HG02610 (cell line): ENCODE results near the gene RCN2.
A peak's percentile ranks its signal among the peaks of the same experiment; 100 is the strongest.

Source experiments
- ATAC-seq: cut with Tn5 transposase; IDR thresholded peaks from one replicate; pipeline ENCODE4 v1.9.1; 2021; ENCODE audit warnings: mild to moderate bottlenecking, moderate library complexity; ENCODE audit not compliant: unreplicated experiment

Gene RCN2

DNA sequence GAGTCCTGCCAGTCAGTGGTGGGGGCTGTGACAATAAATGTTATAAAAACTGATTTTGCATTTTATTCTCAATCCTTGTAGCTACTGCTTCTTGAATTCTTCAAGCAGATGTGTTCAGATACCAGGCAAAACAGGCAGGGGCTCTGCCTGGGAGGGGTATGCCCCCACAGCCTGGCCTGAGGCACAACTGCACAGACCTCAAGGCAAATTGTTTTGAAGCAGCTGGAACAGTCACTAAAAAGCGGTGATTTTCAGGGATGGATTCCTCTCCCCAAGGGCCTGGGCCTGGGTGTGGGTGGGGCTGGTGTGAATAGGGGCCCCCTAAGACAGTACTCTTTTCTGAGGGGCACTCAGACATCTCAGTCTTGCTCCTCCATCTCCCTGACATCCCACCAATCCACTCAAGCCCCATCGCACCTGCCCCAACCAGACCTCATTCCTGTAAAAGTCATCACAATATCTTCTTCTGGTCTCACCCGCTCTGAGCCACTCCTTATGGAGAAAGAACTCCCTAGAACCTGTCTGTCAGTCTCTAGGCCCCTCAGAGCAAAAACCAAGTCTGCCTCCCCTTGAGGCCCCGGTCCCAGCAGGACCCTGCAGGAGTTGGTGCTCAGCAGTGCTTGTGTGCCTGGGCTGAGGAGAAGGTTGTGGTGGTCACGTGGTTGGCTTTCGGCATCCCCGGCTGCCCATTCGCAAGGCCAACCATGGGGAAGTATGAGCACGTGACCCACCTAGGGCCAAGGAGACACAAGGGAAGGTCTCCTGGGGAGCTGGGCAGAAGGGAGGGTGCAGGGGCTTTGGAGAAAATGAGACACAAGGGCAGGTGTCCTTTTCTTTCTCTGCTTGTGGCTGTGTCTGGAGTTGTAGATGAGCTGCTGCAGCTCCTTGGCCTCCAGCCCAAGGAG, 60.4 kb downstream of the RCN2 start:
- ATAC-seq, result no peak

DNA sequence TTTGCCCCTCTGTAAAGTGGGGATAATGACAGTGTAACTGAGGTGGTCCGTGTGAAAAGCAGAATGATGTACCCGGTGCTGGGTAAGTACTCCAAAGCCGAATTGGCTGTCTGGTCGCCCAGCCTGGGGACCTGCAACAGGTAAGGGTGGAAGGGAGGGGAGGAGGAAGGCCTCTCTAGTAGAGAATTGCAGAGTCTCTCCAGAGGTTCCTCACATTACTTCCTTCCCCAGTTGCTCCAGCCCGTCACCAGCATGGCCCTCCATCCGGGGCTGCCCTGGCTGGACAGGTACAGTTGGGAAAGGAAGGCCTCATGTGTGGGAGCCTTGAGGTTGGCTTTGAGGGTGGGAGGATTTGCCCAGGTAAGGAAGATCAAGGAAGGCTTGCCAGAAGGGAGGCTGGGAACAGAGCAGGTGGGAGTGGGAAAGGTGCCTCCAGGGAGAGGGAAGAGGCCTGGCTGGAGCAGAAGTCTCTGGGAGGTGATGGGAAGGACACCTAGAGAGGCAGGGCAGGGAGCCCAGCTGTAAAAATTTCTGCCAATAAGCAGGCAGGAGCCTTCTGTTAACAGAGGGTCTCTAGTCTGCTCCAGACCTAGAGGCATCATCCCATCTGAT, 61.7 kb downstream of the RCN2 start:
- no peak for ATAC-seq

DNA sequence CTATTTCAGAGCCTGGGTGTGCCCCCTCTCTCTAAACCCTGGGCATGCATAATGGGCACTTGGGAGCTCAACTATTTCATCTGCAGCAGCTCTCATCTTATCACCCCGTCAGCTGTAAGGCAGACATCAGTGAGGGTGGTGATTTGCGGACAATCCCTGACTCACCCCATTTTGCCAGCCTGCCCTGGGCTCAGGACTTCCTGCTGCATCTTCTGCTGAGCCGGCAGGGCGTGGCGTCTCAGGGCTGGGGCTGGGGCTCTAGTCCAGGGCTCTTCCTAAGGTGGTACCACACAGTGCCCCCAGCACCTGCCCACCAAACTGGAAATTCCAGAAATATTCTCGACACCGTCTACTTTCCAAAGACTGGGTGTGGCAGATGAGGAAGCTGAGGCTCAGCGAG, 62.5 kb downstream of the RCN2 start:
- ATAC-seq, result no peak

DNA sequence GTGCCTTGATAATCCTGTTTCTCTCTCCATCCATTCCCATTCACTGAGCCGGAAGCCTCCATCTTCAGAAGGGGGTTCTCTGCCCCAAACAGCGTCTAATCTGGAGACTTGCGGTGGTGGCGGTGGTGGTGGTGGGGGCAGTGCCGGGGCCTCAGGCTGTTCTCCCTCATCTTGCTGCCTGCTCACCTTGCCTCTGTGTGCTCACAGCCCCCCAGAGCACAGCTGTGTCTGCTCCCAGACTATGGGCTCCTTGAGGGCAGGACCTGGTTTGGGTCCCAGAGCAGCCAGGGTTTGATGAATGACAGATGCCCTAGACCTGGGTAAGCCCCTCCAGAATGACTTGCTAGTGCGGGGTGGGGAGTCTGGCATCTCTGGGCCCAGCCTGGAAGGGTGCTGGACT, 62.9 kb downstream of the RCN2 start:
- ATAC-seq, result no peak

DNA sequence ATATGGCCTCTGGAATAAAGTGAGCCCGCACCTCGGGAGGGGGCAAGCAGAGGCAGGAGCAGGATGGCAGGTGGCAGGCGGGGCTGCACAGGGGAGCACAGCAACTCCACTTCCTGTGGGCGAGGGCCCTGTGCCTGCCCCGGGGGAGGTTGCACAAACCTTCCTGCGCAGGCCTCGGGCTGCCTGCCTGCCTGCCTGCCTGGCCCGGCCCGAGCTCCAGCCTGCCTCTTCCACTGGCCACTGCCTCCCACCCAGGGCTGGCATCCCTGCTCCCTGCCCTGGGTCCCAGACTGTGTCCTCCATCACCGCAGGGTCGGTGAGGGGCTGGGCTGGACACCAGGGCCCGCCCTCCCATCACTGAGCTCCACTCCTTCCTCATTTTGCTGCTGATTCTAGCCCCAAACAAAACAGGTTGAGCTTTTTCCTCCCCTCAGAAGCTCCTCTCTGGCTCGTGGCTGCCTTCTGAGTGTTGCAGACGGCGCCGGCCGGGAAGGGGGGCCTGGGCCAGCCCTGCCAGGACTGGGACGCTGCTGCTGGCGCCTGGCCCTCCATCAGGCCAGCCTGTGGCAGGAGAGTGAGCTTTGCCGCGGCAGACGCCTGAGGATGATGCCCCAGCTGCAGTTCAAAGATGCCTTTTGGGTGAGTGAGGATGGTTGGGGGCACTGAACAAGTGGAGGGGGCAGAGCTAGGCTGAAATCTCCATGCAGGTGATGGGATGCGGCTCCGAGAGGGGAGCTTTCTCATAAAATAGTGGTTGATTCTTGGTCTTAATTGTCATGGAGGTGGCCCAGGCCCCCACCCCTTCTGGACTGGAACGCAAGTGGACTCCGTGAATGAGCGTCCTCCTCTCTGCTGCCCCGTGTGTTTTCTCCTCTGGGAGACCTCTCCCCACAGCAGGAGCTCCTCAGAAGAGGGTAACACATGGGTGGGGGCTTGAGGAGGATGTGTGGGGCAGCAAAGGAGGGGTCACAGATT, 63.7 kb downstream of the RCN2 start, which contains the start of gene PSTPIP1:
Gene PSTPIP1, plus strand, starts transcription at position 156 of the 975 bp plus-strand sequence. Its CDS starts 448 bp downstream, at position 604.
- peak; percentile 63 for ATAC-seq

DNA sequence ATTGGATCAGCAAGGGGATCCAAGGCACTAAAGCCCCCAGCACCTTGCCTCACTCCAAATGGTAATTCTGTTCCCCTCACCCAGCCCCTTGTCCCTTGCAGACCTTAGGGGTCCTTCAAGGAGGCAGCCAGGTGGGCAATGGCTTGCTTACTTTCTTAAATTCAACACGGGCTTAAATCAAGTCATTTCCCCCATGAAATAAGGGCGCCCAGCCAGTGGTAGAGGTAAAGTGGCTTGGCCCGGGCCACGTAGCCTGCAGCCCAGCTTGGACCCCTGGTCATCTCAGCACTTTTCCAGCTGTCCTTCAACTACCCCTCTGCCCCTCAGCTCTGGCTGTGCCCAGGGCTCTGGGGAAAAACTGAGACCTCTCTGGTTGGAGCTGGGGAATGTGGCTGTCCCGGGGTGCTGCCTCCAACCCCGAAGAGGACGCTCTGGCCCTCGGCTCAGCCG, 64.6 kb downstream of the RCN2 start:
- no peak for ATAC-seq

DNA sequence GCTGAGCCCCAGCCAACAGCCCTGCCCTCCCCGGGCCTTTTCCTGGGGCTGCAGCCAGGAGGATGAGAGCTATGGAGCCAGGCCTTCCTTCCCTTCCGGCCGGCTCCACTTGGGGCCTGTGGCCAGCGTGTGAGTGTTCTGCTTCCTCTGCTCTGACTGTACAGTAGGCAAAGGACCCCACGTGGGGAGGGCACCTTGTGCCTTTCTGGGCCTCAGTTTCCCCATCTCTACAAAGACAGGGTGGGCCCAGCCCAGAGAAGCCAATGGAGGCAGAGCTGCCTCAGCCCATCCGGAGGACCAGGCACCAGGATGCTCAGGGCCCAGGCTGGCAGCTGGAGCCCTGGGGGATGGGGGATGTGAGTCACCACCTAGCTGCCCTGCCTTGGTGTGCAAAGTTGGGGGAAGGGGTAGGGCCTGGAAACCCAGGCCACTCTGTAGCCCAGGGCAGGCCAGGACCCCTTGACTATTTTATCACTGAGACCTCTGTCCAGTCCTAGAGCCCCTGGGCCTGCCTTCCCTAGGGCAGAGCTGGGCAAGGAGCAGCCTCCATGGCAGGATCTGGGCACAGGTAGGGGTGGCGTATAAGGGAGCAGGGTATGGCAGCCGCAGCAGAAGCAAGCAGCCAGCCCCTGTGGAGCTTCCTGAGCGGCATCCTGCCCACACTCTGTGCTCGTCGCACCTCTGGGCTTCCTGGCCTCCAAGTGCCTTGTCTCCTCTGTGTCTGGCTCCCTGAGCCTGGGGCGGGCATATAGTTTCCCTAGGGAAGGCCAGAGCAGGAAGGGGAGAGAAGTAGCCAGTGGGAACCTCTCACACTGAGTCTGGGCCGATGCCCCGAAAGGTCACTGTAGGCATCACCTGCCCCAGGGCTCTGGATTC, 65.2 kb downstream of the RCN2 start:
- no peak for ATAC-seq

DNA sequence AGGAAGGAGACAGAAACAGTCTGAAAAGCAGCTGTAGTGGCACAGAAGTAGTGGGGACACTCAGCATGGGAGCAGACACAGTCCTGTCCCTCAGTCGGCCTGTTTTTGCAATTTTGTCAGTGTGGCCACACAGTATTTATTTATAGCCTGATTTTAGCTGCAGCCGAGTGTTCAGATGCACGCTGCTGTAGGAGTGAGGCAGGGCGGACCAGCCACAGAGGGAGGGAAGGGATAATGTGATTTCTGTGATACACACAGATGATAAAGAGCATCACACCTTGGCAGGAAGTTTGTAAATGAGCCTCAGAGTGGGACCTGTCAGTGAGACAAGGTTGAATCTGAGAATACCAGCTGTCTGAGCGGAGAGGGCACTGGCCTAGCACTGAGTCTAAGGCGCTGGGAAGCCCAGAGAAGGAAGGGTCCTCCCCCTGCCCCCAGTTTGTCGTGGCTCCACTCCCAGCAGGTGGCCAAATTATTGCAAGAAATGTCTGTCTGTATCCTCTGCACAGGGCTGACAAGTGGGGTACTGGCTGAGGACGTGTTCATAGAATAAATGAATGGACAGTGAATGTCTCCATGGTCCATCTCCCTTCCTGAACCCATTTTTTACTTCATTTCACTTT, 67.2 kb downstream of the RCN2 start:
- no peak for ATAC-seq

DNA sequence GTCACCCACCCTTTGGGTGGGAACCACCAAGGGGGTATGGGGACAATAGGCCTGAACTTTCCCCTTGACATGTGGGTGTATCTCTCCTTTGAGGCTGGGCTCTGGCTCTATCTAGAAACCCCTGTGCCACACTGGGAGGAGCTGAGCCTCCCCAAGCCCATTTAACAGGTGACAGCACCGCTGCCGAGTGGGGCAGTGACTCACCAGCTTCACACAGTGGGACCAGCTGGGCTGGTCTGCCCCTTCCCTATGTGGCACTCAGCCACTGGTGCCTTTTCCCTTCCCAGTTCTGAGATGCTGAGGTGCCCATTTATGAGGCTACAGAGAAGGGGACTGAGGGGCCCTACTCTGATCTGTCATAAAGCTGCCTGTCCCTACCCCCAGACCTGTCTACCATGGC, 68.4 kb downstream of the RCN2 start:
- no peak for ATAC-seq

DNA sequence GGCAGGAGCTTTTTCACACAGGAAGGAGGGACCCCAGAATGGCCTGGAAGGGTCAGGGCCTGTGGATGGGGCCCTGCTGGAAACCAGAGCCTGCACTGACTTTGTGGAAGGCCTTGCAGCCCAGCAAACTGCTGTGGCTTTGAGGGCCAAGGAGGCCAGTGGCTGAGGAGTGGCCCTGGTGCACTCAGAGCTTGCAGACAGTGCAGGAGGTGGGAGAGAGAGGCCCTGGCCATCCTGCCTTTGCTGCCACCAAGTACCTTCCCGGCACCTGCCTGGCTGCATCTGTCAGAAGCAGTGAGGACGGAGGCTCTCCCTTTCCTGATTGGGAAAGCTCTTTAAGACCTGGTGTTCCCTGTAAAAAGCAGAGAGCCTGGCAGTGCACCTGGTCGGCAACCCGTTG, 69.8 kb downstream of the RCN2 start:
- ATAC-seq, result no peak

DNA sequence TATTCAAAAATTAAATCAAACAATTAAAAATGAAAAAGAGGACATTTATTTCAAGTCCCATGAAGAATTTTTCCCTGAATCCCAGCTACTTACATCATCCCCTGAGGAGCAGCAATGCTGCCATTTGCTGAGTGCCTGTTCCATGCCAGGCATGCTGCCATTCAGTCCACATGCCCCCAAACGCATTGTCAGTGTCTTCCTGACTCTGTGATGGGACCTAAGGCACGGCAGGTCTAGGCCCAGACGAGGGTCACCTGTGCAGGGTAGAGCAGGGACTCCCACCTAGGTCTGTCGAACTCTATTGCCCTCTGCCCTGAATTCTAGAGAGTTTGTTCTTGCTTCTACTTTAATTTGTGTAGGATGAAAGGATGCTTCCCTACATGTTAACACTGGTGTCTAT, 70.4 kb downstream of the RCN2 start:
- ATAC-seq, result no peak

DNA sequence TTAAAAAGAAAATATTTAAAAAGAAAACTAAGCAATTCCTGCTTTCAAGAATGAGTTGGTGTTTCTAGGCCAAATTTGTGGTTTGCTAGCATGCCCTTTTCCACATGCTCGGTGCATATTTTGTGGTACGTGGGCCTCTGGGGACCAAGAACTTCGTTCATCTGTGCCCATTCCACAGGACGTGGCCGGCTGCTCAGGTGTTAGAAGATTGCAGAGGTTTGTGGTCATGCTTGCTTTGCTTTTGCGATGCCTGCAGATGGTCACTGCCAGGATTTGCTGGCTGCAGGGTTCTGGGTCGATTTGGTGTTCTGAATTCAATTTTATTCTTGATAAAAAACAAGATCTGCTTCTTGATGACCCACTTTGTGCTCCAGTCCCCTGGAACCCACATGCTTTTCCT, 70.9 kb downstream of the RCN2 start:
- no peak for ATAC-seq

DNA sequence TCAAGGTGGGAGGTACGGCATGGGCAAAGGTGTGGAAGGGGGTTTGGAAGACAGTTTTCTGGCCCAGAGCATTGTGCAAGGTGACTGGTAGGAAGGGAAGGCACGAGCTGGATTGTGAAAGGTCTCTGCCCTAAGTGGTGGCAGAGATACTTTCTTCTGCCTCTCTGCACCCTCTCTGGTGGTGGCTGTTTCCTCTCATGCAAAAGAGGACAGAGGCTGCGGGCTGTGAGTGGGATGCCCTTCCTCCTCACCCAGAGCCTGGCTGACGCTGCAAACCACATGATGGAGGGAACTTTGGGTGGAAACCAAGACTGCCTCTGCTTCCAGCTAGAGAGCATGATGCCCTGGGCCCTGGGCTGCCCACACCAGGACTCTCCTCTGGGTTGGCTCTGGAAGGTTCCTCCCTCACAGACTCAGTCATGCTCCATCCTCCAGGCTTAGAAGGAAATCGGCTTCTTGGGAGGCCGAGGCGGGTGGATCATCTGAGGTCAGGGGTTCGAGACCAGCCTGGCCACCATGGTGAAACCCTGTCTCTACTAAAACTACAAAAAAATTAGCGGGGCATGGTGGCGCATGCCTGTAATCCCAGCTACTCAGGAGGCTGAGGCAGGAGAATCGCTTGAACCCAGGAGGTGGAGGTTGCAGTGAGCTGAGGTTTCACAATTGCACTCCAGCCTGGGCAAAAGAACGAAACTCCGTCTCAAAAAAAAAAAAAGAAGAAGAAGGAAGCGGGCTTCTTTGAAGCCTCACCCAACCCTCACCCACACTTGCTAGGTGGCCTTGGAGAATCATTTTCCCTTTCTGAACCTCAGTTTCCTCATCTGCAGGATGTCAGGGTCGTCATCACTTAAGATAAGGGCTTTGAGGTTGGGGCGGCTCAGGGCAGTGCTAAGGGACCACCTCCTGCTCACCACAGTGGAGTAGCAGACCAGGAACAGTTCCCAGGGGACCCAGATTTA, 71.7 kb downstream of the RCN2 start:
- ATAC-seq, result peak; percentile 62
